GM18517 (cell line): ENCODE measurements around the gene ANP32B.
"Not testable (repeated sequence)": the region's sequence is repeated elsewhere in the genome, so short reads cannot be mapped to it uniquely, and the experiment has no call there.

Source experiments
- ATAC-seq: cut with Tn5 transposase; IDR thresholded peaks from one replicate; pipeline ENCODE4 v1.9.1; 2021; ENCODE audit warnings: mild to moderate bottlenecking, moderate library complexity; ENCODE audit not compliant: unreplicated experiment

The ANP32B gene

DNA sequence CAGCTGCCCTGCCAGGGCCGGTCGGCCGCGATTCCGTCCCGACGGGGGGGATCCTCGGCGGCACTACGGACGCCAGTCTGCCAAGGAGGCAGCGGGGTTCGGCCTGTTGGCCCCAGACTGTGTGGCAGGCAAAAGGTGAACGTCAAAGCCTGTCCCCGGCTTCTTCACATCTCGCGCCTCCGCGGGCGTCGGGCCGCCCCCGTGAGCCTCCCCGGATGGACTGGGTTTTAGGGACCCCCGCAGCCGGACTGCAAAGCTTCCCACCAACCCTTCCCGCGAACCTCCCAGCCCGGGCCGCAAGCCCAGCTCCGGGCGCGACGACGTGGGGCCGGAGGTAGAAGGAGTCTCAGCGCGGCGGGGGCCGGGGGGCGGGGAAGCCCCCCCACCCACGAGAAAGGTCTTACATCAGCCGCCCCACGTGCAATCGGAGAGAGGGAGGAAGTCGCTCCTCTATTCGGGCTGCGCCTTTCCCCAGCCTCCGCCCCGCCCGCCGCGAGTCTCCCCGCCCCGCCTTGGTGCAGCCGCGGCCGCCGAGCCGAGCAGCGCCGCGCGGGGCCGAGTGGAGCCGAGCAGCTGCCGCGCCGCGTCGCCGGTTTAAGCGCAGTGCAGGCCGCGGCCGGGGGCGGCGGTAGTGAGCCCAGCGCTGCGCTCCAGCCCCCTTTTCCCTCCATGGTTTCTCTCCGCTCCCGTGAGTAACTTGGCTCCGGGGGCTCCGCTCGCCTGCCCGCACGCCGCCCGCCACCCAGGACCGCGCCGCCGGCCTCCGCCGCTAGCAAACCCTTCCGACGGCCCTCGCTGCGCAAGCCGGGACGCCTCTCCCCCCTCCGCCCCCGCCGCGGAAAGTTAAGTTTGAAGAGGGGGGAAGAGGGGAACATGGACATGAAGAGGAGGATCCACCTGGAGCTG, at the start of gene ANP32B:
ANP32B (plus strand) TSS at position 659 of the 906 bp plus-strand sequence; CDS start at position 874, 215 bp downstream.
- peak; percentile 58 for ATAC-seq

DNA sequence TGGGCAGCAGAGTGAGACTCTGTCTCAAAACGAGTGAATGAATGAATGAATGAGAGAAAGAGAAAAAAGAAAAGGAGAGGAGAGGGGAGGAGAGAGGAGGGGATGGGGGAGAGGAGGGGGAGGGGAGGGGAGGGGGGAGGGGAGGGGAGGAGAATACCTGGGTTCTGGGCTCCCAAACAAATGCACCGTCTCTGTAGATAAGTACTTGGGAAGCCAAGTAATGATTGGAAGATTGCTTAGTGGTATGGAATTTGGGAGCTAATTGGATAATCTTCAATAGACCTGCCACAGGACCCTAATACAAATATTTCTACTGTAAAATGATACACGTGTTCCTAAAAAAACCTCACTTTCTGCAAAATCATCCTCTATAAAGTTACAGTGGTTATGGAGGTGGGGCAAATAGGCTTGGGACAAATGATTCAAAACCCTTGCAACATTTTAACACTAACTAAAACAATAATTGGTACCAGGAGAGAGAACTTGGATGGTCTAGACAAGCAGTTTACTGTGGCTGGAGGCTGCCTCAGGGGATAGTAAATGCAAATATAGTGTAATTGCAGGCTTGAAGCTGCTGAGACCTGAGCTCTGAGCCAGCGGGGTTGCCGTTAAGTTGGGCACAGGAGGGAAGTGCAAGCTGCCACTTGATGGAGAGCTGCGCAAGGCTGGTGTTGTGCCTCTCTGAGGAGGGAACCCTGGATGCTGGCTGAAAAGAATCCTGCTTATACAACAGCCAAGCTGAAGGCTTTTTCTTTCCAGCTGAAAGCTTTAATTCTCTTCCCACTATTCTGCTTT, 48.6 kb upstream of the ANP32B start:
- ATAC-seq, result no peak

DNA sequence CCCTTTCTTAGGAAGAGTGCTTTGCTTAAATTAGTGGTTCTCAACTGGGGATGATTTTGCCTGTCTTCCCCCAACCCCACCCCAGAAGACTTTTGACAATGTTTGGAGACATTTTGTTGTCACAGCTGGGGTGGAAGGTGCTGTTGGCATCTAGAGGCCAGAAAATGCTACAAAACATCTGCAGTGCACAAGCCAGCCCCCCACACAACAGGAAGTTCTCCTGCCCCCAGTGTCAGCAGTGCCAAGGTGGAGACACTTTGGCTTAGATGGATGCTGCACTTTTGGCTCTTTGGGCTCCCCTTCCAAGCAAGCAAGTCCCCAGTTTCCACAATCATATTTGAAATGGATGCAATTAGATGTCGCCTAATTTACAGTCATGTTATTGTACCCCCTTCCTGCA, 47.9 kb upstream of the ANP32B start:
- ATAC-seq, result no peak

DNA sequence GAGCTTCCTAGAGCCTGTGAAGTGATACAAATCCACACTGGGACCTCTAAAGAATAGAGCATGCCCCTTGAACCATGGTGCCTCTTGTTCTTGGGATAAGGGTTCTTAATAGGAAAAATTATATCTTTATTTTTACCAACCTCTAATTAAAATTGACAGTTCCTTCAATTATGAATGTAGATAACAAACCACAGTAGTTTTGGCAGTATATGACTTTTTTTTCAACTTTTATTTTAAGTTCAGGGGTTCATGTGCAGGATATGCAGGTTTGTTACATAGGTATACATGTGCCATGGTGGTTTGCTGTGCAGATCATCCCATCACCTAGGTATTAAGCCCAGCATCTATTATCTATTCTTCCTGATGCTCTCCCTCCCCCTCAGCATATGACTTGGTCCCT, 46.1 kb upstream of the ANP32B start:
- no peak for ATAC-seq

DNA sequence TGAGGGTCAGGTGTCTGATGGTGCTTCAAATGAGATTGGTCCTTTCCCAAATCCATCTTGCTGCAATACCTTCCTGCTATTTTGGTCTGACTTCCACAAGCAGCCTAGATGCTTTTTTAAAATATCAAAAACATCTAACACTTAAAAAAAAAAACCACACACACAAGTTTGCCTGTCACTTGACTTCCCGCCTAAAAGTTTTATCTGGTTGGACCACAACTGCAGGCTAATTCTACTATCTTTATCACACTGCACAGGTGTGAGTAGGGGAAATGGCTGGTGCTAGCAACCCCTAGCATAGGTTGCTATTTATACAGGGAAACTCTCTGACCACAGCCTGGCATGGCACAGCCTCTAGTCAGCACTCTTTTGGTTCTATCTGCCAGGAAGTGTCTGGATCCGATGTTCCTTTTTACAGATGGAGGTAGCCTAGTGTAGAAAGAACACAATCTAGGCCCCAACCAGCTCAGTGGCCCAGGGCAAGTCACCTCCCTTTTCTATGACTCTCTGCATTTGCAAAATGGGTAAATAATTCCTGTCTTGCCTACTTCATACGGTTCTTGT, 45.0 kb upstream of the ANP32B start, which contains the start of gene HEMGN:
HEMGN (minus strand) TSS at position 92 of the 564 bp plus-strand sequence; CDS start at position 56, 36 bp downstream.
- ATAC-seq, result peak; percentile 66

DNA sequence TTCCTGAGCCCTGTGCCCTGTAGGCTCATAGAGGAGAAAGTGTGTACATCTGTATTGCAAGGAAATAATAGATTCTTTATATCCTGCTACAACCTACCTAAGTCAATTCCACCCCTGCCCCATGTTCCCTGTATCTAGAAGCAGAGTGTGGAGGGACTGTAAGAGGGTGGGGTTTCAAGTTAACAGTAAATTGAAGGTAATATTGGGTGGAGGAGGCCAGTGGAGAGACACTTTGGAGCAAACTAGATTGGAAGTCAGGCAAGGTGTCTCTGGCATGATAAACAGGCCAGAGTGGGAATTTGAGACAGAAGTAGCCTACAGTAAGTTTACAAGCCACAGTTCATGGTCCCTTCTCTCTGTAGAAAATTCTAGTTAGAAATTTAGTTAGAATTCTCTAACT, 42.9 kb upstream of the ANP32B start:
- no peak for ATAC-seq

DNA sequence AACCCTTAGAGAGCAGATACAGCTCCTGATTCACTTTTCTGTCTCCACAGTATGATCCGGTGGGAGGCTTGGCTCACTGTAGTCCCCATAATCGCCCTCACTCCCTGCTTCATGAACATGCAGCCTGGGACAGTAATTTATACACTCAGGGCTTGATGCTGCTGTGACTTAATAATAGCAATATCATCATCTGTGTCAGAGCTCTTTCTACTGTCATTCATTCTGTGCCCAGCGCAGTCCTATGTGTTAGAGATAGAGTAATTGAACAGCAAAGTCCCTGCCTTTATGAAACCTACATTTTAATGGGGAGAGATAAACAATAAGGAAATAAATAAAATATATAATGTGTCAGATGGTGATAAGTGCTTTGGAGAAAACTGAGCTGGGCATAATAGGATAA, 42.4 kb upstream of the ANP32B start:
- ATAC-seq, result no peak

DNA sequence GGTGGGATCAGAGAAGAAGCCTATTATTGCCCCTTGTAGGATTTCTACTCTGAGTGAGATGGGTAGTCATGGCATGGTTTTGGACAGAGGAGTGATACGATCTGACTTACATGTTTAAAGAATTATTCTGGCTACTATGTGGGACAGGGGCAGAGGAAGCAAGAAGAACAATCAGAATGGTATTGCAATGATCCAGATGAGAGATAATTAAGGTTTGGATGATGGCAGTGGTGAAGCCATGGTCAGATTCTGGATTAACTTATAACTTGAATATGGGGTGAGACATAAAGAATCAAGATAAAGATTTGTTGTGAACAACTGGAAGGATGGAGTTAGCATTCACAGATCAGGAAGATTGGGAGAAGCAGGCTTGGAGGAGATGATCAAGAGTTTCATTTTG, 41.8 kb upstream of the ANP32B start:
- ATAC-seq, result no peak

DNA sequence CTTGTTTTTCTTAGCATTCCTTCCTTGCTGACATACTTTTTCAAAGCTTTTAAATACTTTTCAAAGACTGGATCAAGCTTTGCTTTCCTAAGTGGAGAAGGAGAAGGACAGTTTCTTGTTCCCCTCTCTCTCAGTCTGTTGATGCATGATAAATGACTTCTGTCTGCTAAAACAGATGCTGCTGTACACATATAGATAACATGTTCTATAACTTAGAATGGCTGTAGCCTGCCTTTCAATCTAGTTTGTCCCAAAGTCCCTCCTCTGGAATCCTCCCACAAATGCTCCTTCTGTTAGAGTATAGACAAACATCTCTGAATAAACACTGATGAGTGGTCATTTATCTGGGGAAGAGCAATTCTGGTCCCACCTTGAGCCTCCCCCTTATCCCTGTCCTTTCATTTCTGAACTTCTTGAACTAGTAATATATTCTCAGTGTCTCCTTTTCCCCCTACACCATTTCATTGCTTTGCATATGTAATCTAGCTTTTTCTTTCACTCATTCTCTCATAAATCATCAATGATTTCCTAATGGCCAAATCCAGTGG, 39.8 kb upstream of the ANP32B start:
- no peak for ATAC-seq

DNA sequence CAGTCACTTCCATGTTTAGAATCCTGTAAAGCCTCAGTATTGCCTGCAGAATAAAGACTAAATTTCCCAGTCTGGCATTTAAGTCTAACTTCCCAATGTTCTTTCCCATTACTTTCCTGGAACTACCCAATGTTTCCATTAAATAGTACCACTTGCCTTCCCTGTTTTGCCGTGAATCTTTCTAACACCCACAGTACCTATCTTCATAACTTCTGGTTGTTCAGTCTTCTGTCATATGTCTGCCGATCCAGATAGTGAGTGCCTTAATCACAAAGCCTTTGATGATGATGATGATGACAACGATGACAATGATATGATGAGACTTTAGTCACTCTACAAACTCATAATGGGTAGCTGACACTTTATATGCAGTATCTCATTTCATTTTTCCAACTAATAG, 38.5 kb upstream of the ANP32B start:
- no peak for ATAC-seq

DNA sequence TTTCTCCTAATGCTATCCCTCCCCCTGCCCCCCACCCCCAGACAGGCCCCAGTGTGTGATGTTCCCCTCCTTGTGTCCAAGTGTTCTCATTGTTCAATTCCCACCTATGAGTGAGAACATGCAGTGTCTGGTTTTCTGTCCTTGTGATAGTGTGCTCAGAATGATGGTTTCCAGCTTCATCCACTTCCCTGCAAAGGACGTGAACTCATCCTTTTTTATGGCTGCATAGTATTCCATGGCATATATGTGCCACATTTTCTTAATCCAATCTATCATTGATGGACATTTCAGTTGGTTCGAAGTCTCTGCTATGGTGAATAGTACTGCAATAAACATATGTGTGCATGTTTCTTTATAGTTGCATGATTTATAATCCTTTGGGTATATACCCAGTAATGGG, 37.7 kb upstream of the ANP32B start:
- not testable (repeated sequence) for ATAC-seq

DNA sequence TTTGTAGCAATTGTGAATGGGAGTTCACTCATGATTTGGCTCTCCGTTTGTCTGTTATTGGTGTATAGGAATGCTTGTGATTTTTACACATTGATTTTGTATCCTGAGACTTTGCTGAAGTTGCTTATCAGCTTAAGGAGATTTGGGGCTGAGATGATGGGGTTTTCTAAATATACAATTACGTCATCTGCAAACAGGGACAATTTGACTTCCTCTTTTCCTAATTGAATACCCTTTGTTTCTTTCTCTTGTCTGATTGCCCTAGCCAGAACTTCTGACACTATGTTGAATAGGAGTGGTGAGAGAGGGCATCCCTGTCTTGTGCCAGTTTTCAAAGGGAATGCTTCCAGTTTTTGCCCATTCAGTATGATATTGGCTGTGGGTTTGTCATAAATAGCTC, 36.0 kb upstream of the ANP32B start:
- not testable (repeated sequence) for ATAC-seq

DNA sequence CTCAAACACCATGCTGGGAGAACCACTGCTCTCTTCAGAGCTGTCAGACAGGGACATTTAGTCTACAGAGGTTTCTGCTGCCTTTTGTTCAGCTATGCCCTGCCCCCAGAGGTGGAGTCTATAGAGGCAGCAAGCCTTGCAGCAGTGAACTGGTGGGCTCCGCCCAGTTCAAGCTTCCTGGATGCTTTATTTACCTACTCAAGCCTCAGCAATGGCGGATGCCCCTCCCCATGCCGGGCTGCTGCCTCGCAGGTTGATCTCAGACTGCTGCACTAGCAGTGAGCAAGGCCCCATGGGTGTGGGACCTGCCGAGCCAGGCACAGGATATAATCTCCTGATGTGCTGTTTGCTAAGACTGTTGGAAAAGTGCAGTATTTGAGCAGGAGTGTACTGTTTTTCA, 32.3 kb upstream of the ANP32B start:
- not testable (repeated sequence) for ATAC-seq

DNA sequence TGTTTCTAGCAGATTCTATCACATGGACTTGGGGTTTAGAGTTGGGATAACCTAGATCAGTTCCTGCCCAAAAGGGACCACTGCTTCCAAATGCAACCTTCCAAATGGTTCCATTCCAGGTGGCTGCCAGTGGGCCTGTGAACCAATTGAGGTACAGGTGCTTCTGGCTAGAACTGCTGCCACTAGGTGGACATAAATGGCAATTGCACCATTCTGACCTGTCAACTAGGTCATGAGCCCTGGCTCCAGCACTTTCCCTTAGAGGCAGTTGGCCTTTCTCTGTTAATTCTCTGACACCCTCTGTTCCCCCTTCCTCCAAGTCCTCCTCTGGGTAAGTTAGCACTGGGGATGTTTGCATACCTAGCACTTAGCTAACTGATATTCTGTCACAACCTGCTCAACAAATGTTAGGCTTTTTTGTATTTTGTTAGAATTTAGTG, 28.6 kb upstream of the ANP32B start:
- no peak for ATAC-seq

DNA sequence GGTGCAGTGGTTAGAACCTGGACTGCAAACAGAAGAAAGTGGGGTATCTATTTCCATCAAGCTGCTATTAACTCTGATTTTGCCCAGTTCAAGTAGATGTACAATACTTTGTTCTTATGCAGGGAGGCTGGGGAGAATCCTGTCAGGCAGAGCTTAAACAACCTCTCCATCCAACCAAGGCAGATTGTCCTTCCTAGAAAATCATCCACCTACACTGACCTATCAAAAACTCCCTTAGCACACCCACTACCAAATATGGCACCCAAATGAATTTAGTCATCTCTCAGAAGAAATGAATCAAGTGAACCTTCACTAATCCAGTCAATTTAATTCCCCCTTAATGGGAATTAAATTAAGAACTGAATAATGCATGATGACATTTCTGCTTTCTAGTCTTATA, 26.8 kb upstream of the ANP32B start:
- no peak for ATAC-seq

DNA sequence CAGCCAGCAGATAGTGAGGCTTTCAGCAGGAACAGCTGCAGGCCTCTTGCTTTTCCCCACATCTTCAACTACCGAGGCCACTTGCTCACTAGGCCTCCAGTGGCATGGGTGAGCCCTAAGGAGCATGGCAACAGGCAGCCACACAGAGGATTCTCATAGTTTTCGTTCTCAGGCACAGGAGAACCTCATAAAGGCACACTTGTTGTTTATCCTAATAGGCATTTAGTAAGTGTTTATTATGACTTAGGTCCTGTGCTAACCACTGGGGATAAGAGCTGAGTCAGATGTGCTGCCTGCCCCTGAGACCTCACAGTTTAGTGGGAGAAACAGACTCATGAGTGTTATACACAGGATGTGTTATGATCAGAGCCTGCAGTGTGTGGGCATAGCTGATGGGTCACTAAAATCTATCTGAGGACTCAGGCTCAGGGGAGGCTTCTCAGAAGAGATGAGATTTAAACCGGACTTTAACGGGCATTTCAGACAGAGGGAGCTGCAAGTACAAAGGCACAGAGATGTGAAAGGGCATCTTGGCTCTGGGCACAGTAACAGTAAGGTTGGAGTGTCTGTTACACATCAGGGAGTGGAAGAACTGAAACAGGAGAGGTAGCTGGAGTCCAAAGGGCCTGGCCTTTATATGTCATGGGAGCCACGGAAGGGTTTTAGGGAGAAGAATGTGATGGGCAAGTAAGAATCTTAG, 24.2 kb upstream of the ANP32B start:
- ATAC-seq, result no peak

DNA sequence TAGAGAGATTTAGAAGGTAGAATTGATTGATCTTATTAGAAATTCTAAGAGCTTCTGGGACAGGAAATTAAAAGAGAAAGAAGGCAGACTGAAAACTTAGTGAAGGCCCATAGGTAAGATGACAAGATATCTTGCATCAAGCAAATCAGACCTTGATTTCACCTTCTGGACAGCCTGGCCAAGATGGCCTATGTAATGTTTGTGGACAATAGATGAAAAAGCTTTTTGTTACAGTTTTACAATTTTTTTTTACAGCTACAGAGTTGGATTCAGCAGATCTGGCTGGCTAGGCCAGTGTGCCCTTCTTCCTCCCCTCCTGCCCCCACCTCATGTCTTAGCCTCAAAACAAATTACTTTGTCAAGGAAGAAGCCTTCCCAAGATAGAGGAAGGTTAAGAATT, 23.6 kb upstream of the ANP32B start:
- ATAC-seq, result no peak

DNA sequence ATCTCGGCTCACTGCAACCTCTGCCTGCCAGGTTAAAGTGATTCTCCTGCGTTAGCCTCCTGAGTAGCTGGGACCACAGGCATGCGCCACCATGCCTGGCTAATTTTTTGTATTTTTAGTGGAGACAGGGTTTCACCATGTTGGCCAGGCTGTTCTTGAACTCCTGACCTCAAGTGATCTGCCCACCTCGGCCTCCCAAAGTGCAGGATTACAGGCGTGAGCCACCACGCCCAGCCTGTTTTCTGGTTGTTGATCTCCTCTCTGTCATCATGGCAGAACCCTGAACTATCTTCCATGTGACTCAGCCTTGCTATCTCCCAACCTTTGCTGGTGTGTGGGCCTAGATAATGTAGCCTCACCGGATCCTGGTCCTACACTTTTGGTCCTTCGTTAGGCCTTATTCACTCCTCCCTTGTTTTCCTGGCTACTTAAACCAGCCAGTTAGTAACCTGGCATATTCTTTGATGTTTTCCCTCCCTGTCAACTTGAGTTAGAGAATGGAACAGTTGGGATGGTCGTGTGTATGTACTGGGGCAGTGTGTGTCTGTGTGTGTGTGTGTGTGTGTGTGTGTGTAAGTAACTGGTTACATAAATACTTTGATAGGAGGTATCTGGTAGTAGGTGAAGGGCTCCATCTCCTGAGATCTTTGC, 22.3 kb upstream of the ANP32B start:
- not testable (repeated sequence) for ATAC-seq

DNA sequence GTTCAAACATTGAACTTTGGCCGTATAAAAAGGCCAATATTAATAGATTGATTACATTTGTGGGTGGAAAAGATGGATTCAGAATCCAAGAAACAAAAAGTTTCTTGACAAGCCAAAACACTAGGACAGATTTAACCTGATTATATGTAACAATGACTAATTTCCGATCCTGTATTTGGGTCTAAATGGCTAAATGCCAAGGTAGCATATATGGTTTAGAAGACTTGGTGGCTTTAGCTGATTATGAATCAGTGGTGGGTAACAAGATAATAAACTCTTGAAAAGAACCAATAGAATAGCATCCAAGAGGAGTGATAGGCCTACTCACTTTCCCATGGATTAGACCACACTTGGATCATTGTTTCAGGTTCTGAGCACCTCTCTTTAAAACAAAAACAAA, 21.8 kb upstream of the ANP32B start:
- ATAC-seq, result no peak

DNA sequence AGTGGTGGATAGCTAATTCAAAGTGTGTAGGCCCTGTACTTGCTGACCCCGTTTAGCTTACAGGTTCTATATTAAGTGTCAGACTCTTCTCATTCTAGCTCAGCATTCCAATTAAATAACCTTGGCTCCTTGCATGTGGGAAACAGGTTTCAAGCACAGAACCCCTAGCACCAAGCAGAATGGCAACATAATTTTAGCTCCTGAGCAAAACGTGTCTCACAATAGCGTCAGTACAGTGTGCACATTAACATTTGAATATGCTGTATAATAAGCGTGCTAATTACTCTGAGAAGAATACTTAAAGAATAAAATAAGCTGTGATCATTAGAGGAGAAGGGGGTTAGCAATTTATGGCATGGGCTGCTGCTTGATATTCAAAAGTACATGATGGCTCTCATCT, 21.0 kb upstream of the ANP32B start:
- no peak for ATAC-seq
